ACHN (cell line): ENCODE measurements around the gene ARL2.
"Not testable (repeated sequence)": the region's sequence is repeated elsewhere in the genome, so short reads cannot be mapped to it uniquely, and the experiment has no call there.

Experiments
- DNase-seq: peaks from one replicate; pipeline ENCODE4 v3.0.0-alpha.2; 2015
- in situ Hi-C: cut with HindIII; loops from 2 replicates; pipeline ENCODE4 v1.10.0; 2017; ENCODE audit warnings: low sequenced_read_pairs, low pct_ligation_motif_present, low pct_unique_long_range_greater_than_20kb

Gene ARL2

GRCh38 chr11:65002706-65003105, 11.3 kb upstream of the ARL2 start:
- no peak for DNase-seq
- in situ Hi-C loops: no loop called here

- DNase-seq: no peak
- in situ Hi-C loops: no loop called here
These were observed 10.7 kb upstream of the ARL2 start for GRCh38 chr11:65003282-65003681.

DNA sequence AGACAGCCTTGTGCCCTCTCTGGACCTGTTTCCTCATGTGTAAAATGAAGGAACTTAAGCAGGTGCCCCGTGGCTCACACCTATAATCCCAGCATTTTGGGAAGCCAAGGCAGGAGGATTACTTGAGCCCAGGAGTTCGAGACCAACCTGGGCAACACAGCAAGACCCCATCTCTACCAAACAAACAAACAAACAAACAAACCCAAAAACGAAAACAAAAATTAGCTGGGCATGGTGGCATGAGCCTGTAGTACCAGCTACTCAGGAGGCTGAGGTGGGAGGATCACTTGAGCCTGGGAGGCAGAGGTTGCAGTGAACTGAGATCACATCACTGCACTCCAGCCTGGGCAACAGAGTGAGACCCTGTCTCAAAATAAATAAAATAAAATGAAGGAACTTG, 10.0 kb upstream of the ARL2 start:
- in situ Hi-C loops: not testable (repeated sequence)

DNA sequence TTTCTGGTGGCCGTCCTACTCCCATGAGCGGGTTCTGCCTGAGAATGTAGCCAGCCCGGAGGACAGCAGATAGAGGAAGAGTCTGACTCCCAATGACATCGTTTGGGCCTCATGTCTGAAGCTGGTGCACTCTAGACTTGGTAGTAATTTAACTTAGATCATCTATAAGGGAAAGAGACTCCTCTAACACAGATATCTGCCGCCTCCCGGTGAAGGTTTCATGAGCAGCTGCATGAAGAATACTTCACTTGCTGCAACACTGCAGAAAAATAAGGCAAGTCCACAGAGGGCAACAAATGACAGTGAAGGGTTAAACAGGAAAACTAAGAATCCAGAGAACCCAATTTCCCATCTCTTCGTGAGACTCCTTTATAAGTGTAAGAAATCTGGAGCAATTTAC, 5.9 kb upstream of the ARL2 start:
- DNase-seq: no peak
- in situ Hi-C loops: no loop called here

More for the DNA sequence above, 10.0 kb upstream of the ARL2 start:
- DNase-seq: not testable (repeated sequence)

DNA sequence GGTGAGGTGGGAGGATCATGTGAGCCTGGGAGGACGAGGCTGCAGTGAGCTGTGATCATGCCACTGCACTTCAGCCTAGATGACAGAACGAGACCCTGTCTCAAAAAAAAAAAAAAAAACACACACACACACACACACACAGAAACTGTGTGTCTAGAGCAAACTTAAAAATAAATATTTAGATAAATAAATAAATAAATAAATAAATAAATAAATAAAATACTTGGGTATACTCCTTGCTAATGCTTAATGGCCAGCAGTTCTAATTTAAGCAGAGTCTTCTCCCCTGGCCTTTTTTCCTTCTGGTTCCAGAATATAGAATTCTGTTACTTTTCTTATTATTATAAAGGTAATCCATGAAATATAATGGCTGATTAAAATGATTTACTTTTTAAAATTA, 5.1 kb upstream of the ARL2 start:
- DNase-seq: no peak
- in situ Hi-C loops: no loop called here

- peak; percentile 80 for DNase-seq
- in situ Hi-C loops: no loop called here
These were observed 651 bp upstream of the ARL2 start for GRCh38 chr11:65013130-65013887.

GRCh38 chr11:65014726-65015227, 817 bp downstream of the ARL2 start:
- in situ Hi-C loops: no loop called here

DNA sequence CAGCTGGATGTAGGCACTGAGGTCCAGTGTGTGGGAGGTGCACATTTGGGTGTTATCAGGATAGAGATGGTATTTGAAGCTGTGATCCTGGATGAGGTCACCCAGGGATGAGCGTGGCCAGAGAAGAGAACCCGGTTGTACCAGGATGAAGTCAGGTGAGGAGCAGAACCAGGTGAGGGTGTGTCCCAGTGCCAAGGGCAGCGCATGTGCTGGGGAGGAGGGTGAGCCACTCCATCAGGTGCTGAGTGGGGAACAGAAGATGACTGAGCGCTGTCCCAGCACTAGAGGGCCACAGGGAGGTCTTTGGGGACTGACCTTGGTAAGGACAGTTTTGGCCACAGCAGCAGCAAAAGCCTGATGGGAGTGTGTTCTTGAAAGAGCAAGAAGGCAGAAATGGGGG, 2.7 kb downstream of the ARL2 start:
- in situ Hi-C loops: no loop called here
- DNase-seq: no peak

More at GRCh38 chr11:65014726-65015227, 817 bp downstream of the ARL2 start:
- DNase-seq: no peak

DNA sequence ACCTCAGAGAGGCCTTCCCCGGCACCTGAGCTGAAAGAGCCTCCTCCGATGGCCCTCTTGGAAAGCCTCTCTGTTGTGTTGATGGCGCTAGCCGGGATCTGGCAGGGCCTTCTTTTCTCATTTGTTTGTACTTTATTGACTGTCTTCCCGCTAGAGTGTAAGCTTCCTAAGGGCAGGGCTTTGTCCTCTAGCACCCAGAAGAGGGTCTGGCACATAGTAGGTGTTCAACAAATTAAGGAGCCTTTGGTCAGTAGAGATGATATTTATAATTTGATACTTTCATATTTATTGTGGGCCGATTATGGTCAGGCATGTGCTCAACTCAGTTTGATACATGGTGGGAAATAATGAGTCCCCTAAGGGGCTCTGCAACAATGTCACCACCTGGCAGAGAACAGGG, 4.0 kb downstream of the ARL2 start:
- DNase-seq: no peak
- in situ Hi-C loops: no loop called here

GRCh38 chr11:65019824-65020223, 5.9 kb downstream of the ARL2 start:
- DNase-seq: no peak
- in situ Hi-C loops: no loop called here

- in situ Hi-C loops: no loop called here
- no peak for DNase-seq
These were observed 7.0 kb downstream of the ARL2 start for GRCh38 chr11:65021003-65021402.

DNA sequence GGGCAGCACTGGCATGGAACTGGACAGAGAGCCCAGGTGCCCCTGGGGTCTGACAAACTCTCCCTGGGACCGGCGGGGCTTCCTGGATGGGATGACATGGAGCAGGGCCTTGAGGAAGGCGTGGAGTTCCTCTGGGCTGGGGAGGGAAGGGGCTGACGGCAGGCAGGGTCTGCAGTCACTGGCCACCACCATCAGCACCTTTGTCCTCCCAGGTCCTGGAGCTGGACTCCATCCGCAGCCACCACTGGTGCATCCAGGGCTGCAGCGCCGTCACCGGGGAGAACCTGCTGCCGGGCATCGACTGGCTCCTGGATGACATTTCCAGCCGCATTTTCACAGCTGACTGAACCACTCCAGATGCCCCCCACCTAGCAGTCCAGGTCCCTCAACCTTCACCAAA, 7.5 kb downstream of the ARL2 start:
- in situ Hi-C loops: no loop called here
- no peak for DNase-seq

GRCh38 chr11:65023502-65023901, 9.5 kb downstream of the ARL2 start:
- in situ Hi-C loops, DNase-seq: not testable (repeated sequence)

GRCh38 chr11:65026810-65027209, 12.8 kb downstream of the ARL2 start:
- in situ Hi-C loops: no loop called here
- no peak for DNase-seq

- DNase-seq: peak; percentile 93
- in situ Hi-C loops: no loop called here
These were observed 13.5 kb downstream of the ARL2 start, which contains the start of gene SNX15 for GRCh38 chr11:65027213-65028067. TSS of gene SNX15 (plus strand) at chr11:65027439. CDS start at chr11:65027538, 99 bp downstream.

GRCh38 chr11:65032216-65032615, 18.3 kb downstream of the ARL2 start:
- in situ Hi-C loops: no loop called here
- no peak for DNase-seq

DNA sequence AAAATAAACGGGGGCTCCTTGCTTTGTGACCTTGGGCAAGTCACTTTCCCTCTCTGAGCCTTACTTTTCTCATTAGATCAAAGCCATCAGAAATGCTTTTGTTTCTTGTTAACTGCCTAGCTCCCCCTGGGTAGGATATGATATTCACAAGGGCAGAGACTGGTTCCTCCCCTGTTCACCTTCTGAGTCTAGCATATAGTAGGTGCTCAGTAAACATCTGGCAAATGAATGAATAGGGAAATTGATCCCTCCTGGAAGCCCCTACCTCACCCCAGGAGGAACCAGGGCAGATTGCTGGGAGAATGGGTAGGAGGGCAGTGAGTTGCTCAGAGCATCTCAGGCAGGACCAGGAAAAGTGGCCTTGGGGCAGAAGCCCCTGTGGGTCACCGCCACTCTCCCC, 20.5 kb downstream of the ARL2 start:
- in situ Hi-C loops: no loop called here
- no peak for DNase-seq

DNA sequence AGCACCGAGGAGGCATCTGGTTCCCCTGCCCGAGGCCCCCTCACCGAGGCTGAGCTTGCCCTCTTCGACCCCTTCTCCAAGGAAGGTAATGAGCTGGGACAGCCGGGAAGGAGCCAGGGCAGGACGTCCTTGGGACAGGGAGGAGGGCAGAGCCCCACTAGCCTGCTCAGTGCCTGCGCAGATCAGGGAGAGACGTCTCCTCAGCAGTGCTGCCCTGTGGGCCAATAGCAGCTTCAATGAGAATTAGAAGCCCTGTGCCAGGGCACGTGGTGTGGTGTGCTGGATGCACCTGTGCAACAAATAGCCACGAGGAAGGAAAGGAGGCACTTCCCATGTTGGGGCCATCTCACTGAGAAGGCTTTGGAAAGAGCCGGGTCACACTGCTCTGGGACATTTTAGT, 21.6 kb downstream of the ARL2 start:
- in situ Hi-C loops: no loop called here
- no peak for DNase-seq

DNA sequence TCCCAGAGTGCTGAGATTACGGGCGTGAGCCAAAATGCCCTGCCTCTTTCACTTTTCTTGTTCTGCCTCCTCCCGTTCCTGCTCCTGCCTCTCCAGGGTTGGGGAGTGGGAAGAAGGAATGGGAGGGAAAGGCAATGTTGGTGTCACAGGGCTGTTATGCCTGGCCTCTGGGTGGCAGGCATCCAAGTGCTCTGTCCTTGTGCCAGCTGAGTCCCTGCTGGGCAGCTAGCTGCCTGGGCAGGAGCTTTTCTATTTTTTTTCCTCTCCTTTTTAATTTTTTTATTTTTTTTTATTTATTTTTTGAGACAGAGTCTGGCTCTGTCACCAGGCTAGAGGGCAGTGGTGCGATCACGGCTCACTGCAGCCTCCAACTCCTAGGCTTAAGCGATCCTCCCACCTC, 23.0 kb downstream of the ARL2 start:
- in situ Hi-C loops: no loop called here
- DNase-seq: no peak

DNA sequence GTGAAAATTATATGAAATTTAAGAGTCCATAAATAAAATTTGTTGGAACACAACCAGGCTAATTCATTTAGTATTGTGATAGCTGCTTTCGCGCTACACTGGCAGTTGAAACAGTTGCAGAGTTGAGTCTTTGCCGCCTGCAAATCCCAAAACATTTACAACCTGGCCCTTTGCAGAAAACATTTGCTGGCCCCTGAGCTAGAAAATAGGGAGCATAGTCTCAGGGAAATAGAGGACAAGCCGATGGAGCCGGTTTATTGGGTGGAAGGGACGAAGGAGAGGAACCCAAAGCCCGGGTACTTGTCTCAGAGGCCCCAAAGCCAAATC, 26.5 kb downstream of the ARL2 start:
- in situ Hi-C loops: no loop called here
- DNase-seq: no peak
